HG03108 (cell line): ENCODE results near the gene NOL9.
"Not testable (repeated sequence)": the region's sequence is repeated elsewhere in the genome, so short reads cannot be mapped to it uniquely, and the experiment has no call there.

Experiments
- ATAC-seq: cut with Tn5 transposase; IDR thresholded peaks from one replicate; pipeline ENCODE4 v1.9.1; 2021; ENCODE audit warnings: moderate library complexity; ENCODE audit not compliant: unreplicated experiment

NOL9 gene

DNA sequence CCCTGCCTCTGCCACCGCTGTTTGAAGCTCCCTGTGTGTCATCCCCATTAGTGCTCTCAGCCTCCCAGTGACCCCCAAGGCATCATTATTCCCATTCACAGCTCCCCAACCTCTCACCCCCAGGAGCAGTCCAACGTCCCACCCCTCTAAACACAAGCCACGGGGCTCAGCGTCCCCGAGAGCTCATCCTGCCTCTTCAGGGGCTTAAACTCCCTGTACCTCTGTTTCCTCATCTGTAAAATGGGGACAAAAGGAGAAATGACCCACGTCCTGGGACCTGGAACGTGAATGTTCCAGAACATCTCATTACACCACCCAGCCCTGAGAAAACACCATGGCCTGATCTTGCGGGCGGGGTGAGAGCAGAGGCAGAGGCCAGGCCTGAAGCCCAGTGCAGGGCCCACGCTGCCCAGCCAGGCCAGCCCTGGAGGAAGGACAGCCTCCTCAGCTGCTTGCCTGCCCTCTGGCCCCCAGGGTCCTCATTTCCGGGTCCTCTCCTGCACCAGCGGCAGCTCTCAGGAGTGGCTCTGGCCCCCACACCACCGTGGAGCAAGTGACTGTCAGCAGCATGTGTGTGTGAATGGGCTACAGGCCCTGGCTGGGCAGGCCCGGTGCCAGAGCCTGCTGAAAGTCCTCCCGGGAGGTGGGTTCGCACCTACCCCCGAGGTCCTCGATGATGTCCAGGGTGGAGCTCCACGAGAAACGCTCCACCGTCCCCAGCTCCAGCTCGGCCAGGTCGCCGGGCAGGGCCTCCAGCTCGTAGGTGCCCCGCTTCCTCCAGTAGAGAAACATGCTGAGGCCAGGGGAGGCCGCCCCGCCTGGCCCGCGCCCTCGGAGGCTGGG, 48.7 kb downstream of the NOL9 start:
- no peak for ATAC-seq

- no peak for ATAC-seq
These were observed 49.4 kb downstream of the NOL9 start for GRCh38 chr1:6504887-6505286.

GRCh38 chr1:6503884-6504602, 50.3 kb downstream of the NOL9 start:
- ATAC-seq: no peak

GRCh38 chr1:6502000-6502891, 52.1 kb downstream of the NOL9 start:
- ATAC-seq: no peak

- ATAC-seq: no peak
These were observed 53.0 kb downstream of the NOL9 start for GRCh38 chr1:6501279-6501813.

DNA sequence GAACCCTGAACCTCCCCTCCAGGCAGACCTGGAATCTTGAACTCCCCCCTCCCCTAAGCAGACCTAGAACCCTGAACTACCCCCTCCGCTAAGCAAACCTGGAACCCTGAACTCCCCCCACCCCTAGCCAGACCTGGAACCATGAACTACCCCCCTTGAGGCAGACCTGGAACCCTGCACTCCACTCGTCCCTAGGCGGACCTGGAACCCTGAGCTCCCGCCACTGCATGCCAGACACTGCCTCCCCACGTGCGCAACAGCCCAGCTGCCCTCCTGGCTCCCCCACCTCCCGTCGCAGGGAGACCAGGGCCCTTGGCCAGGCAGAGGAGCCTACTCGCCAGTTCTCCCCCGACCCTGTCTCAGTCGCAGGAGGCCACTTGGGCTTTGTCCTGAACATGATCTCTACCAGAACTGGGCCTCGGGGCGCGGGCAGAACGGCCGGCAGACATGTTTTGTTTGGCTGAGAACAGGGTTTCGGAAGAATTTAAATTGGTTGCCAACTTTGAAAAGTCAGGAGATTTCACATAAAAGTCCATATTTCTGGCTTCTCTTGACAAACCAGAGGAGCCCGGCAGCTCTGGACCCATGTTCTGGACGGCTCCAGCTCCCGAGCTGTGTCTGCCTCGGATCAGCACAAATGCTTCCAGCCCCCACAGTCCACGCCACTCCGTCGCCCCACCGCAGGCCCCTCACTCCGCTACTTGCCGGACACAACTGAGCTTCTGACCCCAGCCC, 53.6 kb downstream of the NOL9 start:
- ATAC-seq: no peak

- no peak for ATAC-seq
These were observed 55.0 kb downstream of the NOL9 start for GRCh38 chr1:6499296-6499695.

DNA sequence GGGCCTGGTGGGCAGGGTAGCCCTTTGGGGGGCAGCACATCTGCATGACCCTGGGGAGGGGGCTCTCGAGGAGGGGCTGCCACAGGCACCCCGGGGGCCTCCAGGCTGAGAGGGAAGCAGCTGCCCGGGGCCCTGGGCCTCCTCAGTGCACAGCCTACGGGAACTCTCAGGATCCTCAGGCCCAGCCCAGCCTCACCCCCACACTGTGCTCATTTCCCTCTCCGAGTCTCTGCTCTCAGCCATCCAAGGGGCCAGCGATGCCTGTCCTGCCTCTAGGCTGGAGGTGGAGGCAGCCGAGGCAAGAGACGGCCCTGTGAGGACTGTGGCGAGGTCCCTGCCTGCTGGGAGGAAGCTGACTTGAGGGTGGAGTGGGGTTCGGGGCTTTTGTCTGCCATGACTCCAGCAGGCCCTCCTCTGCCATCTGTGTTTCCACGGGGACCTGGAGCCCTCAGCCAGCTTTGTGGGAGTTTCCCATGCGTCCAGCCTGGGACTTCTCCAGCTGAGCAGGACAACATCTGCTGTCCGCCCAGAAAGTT, 55.7 kb downstream of the NOL9 start:
- no peak for ATAC-seq

DNA sequence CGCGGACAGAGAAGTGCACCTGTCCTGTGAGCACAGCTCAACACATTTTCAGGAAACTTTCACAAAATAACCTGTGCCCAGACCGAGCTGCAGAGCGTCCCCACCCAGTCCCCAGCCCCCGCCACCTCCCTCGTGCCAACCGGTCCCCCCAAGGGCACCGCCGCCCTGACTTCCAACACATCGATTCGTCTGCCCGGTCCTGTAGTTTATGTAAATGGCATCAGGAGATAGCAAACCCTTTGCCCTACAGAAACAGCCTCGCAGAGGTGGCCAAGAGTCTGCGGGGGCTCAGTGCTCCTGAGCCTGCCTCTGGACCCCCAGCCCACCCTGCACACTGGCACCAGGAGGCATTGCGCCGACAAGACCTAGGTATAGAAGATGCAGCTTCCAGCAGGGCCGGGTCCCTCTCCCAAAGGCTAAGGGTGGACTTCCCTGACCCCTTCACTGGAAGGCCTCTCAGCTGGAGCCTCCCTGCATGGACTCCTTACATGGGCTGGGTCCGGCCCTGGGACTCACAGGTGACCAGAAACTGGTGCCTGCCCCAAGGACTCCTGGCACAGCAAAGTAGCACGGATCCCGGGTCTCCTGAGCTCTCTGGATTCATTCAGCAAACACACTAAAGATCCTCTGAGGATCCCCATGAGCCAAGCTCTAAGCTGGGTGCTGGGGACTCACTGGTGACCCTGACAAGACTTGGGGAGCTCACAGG, 56.3 kb downstream of the NOL9 start:
- ATAC-seq: no peak

GRCh38 chr1:6497215-6497866, 57.0 kb downstream of the NOL9 start:
- no peak for ATAC-seq

GRCh38 chr1:6496890-6497214, 57.5 kb downstream of the NOL9 start:
- no peak for ATAC-seq

- ATAC-seq: no peak
These were observed 58.0 kb downstream of the NOL9 start for GRCh38 chr1:6496365-6496721.

- no peak for ATAC-seq
These were observed 58.6 kb downstream of the NOL9 start for GRCh38 chr1:6495540-6496364.

DNA sequence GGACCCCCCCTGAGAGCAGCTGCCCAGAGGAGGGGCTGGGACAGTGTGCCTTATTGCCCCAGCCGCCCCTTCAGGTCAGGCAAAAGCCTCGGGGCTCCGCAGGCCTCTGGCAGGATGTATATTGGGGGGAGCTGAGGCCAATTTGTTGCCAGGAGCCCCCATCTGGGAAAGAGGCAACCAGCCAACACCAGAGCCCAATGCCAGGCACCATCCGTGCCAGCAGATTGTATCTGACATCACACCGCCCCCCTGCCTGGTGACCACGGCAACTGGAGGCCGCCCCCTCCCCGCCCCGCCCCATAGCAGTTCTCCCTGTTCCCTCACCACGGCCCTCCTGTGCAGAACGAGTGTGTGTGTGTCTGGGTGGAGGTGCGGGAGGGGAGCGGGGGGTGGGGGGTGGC, 59.3 kb downstream of the NOL9 start:
- ATAC-seq: no peak

DNA sequence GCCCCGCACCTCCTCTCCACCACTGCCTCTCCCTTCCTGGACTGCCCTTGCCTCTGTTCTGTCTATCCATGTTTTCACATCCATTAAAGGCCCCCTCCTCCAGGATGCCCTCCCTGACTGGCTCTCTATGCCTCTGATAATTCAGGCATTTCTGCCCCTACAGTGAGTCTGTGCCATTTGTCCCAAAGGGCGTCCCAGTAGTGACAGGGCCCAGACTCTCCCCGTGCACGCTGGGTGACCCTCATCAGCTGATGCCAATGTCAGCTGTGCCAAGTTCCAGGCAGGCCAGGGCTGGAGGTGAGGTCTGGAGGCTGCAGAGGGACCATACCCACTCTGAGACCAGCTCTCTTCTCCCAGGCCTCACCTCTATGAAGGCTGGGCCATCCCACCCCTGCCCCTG, 59.7 kb downstream of the NOL9 start:
- ATAC-seq: no peak

- ATAC-seq: not testable (repeated sequence)
These were observed 60.5 kb downstream of the NOL9 start for GRCh38 chr1:6493834-6494223.

GRCh38 chr1:6491966-6492365, 62.3 kb downstream of the NOL9 start:
- no peak for ATAC-seq

DNA sequence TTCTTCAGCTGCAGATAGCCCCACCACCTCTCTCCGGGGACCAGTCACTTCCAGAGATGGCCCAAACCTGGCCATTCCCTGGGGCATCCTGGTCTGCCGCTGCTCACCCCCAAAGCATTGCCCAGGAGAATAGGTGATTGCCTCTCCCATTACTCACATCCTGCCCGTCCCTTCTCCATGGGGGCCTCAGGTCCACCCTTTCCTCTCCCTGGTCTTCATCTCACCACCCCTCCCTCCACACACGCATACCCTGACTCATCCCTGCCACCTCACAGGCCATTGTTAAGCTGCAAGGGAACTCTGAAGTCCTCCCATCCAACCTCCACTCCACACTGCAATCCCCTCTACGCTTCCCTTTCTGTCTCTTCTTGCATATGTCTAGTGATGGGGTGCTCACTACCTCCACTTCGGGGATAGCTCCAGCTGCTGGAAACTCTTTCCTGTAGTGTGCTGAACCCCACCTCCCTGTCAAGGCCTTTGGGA, 62.8 kb downstream of the NOL9 start, which contains the start of gene PLEKHG5:
PLEKHG5 (minus strand) TSS at position 188 of the 483 bp plus-strand sequence. CDS start 14,096 bp downstream, outside the sequence.
- ATAC-seq: no peak
